Body of pancreas (tissue), 4 donors: ENCODE data around the gene STIM2.

Source experiments
- CTCF ChIP-seq, 7 experiments: fragments of 450-650 bp in 4 of 7; fragments of 200-600 bp in 3 of 7; sonication (generic) in 3 of 7; IDR thresholded peaks; one replicate each; pipeline ENCODE4 v1.5.1; 2016 to 2019; ENCODE audit warnings: antibody characterized with exemption in 7 of 7
- POLR2A ChIP-seq, 3 donors: fragments of 450-650 bp; IDR thresholded peaks; one replicate each; pipeline ENCODE4 v1.6.1; 2016; ENCODE audit warnings: antibody characterized with exemption in 3 of 3, mild to moderate bottlenecking in 2 of 3

GRCh38 chr4:26867914-26868684, 7.5 kb downstream of the STIM2 start:
- TF ChIP-seq CTCF (IDR thresholded peaks at IDR 0.05) (no peak), POLR2A (IDR thresholded peaks at IDR 0.05) (no peak)
